OCI-LY3 (cell line): ENCODE data around the gene OXA1L.
"Not testable (repeated sequence)": the region's sequence is repeated elsewhere in the genome, so short reads cannot be mapped to it uniquely, and the experiment has no call there.

Experiments
- EZH2phosphoT487 ChIP-seq: fragments of 200-600 bp; shearing (Covaris generic); IDR thresholded peaks from 2 replicates; pipeline ENCODE4 v1.6.1; 2018; ENCODE audit warnings: antibody characterized with exemption, mixed run types, low read depth
- TF ChIP-seq, protein P1 (sequence below): fragments of 200-600, 300-600 bp; sonication (generic); IDR thresholded peaks from 2 replicates; pipeline ENCODE4 v1.5.1; 2014; ENCODE audit warnings: antibody characterized with exemption, low read length, low read depth

GRCh38 chr14:22736384-22736783, 30.1 kb upstream of the OXA1L start:
- TF ChIP-seq, protein P1, sequence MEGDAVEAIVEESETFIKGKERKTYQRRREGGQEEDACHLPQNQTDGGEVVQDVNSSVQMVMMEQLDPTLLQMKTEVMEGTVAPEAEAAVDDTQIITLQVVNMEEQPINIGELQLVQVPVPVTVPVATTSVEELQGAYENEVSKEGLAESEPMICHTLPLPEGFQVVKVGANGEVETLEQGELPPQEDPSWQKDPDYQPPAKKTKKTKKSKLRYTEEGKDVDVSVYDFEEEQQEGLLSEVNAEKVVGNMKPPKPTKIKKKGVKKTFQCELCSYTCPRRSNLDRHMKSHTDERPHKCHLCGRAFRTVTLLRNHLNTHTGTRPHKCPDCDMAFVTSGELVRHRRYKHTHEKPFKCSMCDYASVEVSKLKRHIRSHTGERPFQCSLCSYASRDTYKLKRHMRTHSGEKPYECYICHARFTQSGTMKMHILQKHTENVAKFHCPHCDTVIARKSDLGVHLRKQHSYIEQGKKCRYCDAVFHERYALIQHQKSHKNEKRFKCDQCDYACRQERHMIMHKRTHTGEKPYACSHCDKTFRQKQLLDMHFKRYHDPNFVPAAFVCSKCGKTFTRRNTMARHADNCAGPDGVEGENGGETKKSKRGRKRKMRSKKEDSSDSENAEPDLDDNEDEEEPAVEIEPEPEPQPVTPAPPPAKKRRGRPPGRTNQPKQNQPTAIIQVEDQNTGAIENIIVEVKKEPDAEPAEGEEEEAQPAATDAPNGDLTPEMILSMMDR = not testable (repeated sequence)
- not testable (repeated sequence) for TF ChIP-seq EZH2phosphoT487
